Measurements from ENCODE around the gene TBC1D22A. TPM values are rescaled to one million over a fixed set of nuclear protein-coding genes. Genes with fewer than 3 reads are reported as not detected.

Gene TBC1D22A
- total and polyA plus RNA-seq, 8 donors = 12.0 to 17.6 (median 15.3) TPM

- Histone ChIP-seq H3K36me3 (no peaks in the 10 kb centered on the region), H3K27ac (peak overlapping the region in 3 of 4 donors; percentile 46 to 57 (median 51)), H3K27me3 (no peaks in the 10 kb centered on the region), H3K9me3 (no peaks in the 10 kb centered on the region), H3K4me1 (peaks cover 8 to 16% (median 14%) of the 10 kb centered on the region in 3 donors), H3K4me3 (peak overlapping the region in 3 of 4 donors; percentile 6 to 30 (median 29))
- 43 to 62% methylated on average over 9 of the region's 9 CpGs for WGBS, 2 donors
- intact Hi-C loops (cut with DNase I) = no loop called here
- ATAC-seq (peak in 1 of 4 donors; percentile 1), DNase-seq (peak in 2 of 6 donors; percentile 54 to 60), FAIRE-seq (no peak)
- TF ChIP-seq, protein P1, sequence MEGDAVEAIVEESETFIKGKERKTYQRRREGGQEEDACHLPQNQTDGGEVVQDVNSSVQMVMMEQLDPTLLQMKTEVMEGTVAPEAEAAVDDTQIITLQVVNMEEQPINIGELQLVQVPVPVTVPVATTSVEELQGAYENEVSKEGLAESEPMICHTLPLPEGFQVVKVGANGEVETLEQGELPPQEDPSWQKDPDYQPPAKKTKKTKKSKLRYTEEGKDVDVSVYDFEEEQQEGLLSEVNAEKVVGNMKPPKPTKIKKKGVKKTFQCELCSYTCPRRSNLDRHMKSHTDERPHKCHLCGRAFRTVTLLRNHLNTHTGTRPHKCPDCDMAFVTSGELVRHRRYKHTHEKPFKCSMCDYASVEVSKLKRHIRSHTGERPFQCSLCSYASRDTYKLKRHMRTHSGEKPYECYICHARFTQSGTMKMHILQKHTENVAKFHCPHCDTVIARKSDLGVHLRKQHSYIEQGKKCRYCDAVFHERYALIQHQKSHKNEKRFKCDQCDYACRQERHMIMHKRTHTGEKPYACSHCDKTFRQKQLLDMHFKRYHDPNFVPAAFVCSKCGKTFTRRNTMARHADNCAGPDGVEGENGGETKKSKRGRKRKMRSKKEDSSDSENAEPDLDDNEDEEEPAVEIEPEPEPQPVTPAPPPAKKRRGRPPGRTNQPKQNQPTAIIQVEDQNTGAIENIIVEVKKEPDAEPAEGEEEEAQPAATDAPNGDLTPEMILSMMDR (IDR thresholded peaks at IDR 0.05) = no peak
These were observed 393.5 kb downstream of the TBC1D22A start for GRCh38 chr22:47155912-47156311.

GRCh38 chr22:47156352-47157092, 394.1 kb downstream of the TBC1D22A start:
- WGBS, 2 donors = 46 to 71% methylated on average over 24 to 25 of the region's 25 CpGs
- no peaks in the 10 kb centered on the region for H3K36me3 ChIP-seq
- TF ChIP-seq, protein P1 (IDR thresholded peaks at IDR 0.05) = no peak
- peak overlapping the region in 2 of 4 donors; percentile 29 to 30 for H3K4me3 ChIP-seq
- DNase-seq (peak in 4 of 6 donors; percentile 41 to 76 (median 62)), FAIRE-seq (no peak), ATAC-seq (peak; percentile 21 to 35 (median 26))
- H3K9me3 ChIP-seq = no peaks in the 10 kb centered on the region
- intact Hi-C loops (cut with DNase I) = no loop called here
- H3K27ac ChIP-seq = peak overlapping the region in 3 of 4 donors; percentile 46 to 57 (median 51)
- H3K27me3 ChIP-seq = no peaks in the 10 kb centered on the region
- peaks cover 8 to 16% (median 14%) of the 10 kb centered on the region in 3 donors for H3K4me1 ChIP-seq

- Histone ChIP-seq H3K9me3 (no peaks in the 10 kb centered on the region), H3K27ac (peak overlapping the region in 1 of 4 donors; percentile 51), H3K4me3 (peak overlapping the region in 1 of 4 donors; percentile 30), H3K36me3 (no peaks in the 10 kb centered on the region), H3K27me3 (no peaks in the 10 kb centered on the region), H3K4me1 (peaks cover 8 to 16% (median 14%) of the 10 kb centered on the region in 3 donors)
- no peak for FAIRE-seq
- TF ChIP-seq, protein P1 (IDR thresholded peaks at IDR 0.05) = no peak
- DNase-seq = peak in 2 of 6 donors; percentile 54 to 75
- WGBS, 2 donors = 51 to 76% methylated on average over 15 of the region's 15 CpGs
- ATAC-seq = peak; percentile 3 to 35 (median 18)
- intact Hi-C loops (cut with DNase I) = no loop called here
These were observed 394.6 kb downstream of the TBC1D22A start for GRCh38 chr22:47157093-47157420.

DNA sequence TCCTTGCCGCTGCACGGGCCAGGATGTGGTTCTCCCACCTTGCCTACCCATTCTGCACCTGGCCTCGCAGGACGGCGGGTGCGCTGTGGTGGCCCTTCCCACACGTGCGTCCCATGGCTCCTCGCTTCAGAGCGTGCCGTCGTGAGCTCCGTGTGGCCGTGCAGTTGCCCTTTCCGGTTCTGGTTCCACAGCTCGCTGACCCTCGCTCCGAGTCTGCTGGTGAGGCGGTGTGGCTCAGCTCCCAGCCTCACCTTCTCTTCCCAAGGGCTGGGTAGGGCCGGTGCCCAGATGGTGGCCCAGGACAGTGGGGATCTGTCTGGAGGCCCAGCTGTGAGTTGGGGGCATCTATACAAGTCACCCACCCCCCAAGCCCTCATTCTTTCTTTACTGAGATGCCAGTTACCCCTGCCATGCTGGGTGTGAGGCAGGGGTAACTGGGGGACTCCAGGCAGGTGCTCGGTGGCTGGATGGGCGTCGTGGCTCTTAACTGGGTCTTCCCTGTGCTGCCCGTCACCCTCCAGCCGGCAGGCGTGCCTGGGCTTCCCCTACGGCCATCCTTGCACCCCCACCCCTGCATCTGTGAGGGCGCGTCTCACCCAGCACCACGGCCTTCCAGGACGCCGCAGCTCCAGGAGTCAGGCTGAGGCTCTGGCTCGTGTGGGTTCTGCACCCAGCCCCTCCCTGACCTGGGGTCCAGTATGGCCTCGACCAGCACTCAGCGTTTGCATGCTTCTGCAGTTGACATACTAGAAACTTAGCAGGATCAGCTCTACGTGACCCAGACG, 395.2 kb downstream of the TBC1D22A start:
- Histone ChIP-seq H3K27ac (no peak overlapping the region), H3K4me1 (peaks cover 8 to 16% (median 14%) of the 10 kb centered on the region in 3 donors), H3K9me3 (no peaks in the 10 kb centered on the region), H3K36me3 (no peaks in the 10 kb centered on the region), H3K27me3 (no peaks in the 10 kb centered on the region), H3K4me3 (no peak overlapping the region)
- DNase-seq (peak in 2 of 6 donors; percentile 31 to 69), ATAC-seq (no peak), FAIRE-seq (no peak)
- WGBS, 2 donors = 92 to 96% methylated on average over 37 of the region's 37 CpGs
- intact Hi-C loops (cut with DNase I) = no loop called here
- TF ChIP-seq, protein P1 (IDR thresholded peaks at IDR 0.05) = no peak
